Measurements from ENCODE around the gene PHRF1. TPM values are rescaled to one million over a fixed set of nuclear protein-coding genes. Genes with fewer than 3 reads are reported as not detected.

PHRF1 gene
- total RNA-seq, 1 experiment from 2014 or later = 48.9 TPM

GRCh38 chr11:598005-598680 lies 21.9 kb downstream of the PHRF1 start:
- Histone ChIP-seq H3K4ac (ENCODE audit: low read depth, low read length) (no peak overlapping the region), H3K27me3 (ENCODE audit: insufficient read depth, low read length) (no peaks in the 10 kb centered on the region), H3K23me2 (ENCODE audit: insufficient read length, low read depth, low read length, poor library complexity, severe bottlenecking) (no peaks in the 10 kb centered on the region), H3K9me3 (ENCODE audit: control insufficient read depth, low read depth, low read length) (no peaks in the 10 kb centered on the region), H2AK5ac (ENCODE audit: insufficient read length, low read length) (no peak overlapping the region), H2BK15ac (ENCODE audit: low read depth, low read length) (no peak overlapping the region), H2BK12ac (ENCODE audit: insufficient read length, low read depth, low read length) (no peak overlapping the region), H2BK20ac (ENCODE audit: low read depth, low read length, poor library complexity, severe bottlenecking) (no peak overlapping the region), H3K79me2 (ENCODE audit: insufficient read depth, low read length) (no peaks in the 10 kb centered on the region), H4K5ac (ENCODE audit: insufficient read length, low read depth, low read length) (no peak overlapping the region), H4K8ac (replicated peaks; ENCODE audit: insufficient read length, low read depth, low read length) (no peak overlapping the region), H3K23ac (ENCODE audit: insufficient read length, low read depth, low read length) (no peak overlapping the region), H3K56ac (ENCODE audit: insufficient read length, low read depth, low read length) (no peak overlapping the region), H2AFZ (ENCODE audit: low read length) (no peak overlapping the region), H2BK120ac (ENCODE audit: low read depth, low read length, poor library complexity, severe bottlenecking) (no peak overlapping the region), H3K14ac (ENCODE audit: insufficient read depth, low read length) (no peak overlapping the region), H3K18ac (ENCODE audit: insufficient read length, low read depth, low read length) (no peak overlapping the region), H3K4me1 (ENCODE audit: insufficient read depth, low read length) (no peaks in the 10 kb centered on the region), H2BK5ac (ENCODE audit: insufficient read length, low read length) (no peak overlapping the region), H3K79me1 (ENCODE audit: insufficient read depth, low read depth, low read length, poor library complexity, severe bottlenecking) (no peaks in the 10 kb centered on the region), H3K4me2 (ENCODE audit: insufficient read depth, insufficient read length, low read length) (no peak overlapping the region), H3T11ph (ENCODE audit: low read length) (no peak overlapping the region), H4K20me1 (ENCODE audit: control insufficient read depth, insufficient read depth, insufficient read length) (no peaks in the 10 kb centered on the region), H3K27ac (ENCODE audit: insufficient read length, low read depth, low read length) (no peak overlapping the region), H3K9ac (ENCODE audit: extremely low read depth, insufficient read length, low read length) (no peak overlapping the region), H4K91ac (ENCODE audit: insufficient read length, low read depth, low read length) (no peak overlapping the region)
- peaks cover 43 to 80% (median 74%) of the 10 kb centered on the region in 3 experiments; a peak in 6 of 7 replicates for H3K36me3 Mint-ChIP-seq (ENCODE audit: insufficient read depth in 1 of 3, low read depth in 3 of 3)
- H3K9me3 Mint-ChIP-seq = no peaks in the 10 kb centered on the region; a peak in 1 of 5 replicates
- no peak for DNase-seq
- TF ChIP-seq CTCF (conservative IDR thresholded peaks at IDR 0.05) = no peak
- no peaks in the 10 kb centered on the region for H3K4me1 Mint-ChIP-seq
- H3K4me3 Mint-ChIP-seq = no peak overlapping the region
- 0 out of 2 replicates have a peak, but pooled peaks cover 2% of the 10 kb centered on the region for H3K27me3 Mint-ChIP-seq (ENCODE audit: low read depth)
- H3K27ac Mint-ChIP-seq = no peak overlapping the region
- whole genome bisulfite sequencing (ENCODE audit: extremely low coverage, insufficient read length, low lambda C conversion rate) = no CpG with 5 or more reads among the region's 30 CpGs
